Measurements from ENCODE around the gene RFWD3. TPM values are rescaled to one million over a fixed set of nuclear protein-coding genes. Genes with fewer than 3 reads are reported as not detected.

RFWD3 gene
- total RNA-seq, 3 donors from 2014 or later (not counting 1 experiment from before 2014, with no cell fraction given): 41.1 to 53.4 (median 47.5) TPM

- Mint-ChIP-seq H3K4me3 (peak overlapping the region; percentile 100), H3K9me3 (no peaks in the 10 kb centered on the region), H3K27me3 (ENCODE audit: low read depth in 2 of 2) (no peaks in the 10 kb centered on the region), H3K36me3 (no peaks in the 10 kb centered on the region), H3K27ac (peak overlapping the region; percentile 98 to 99), H3K4me1 (peaks cover 57 to 60% of the 10 kb centered on the region in 2 donors)
- ATAC-seq (no peak), DNase-seq (no peak)
- H3K27ac ChIP-seq (ENCODE audit: low read length): peak overlapping the region; percentile 81
- intact Hi-C loops (cut with micrococcal nuclease): loop anchor here (2.0 to 10.0 kb wide), 2 partner anchors 33 to 285 kb away; partner anchors contain the start of genes RFWD3 and WDR59
- H3K9me3 ChIP-seq (ENCODE audit: control insufficient read depth, insufficient read depth, low read length): no peaks in the 10 kb centered on the region
- no peak for TF ChIP-seq CTCF (IDR thresholded peaks at IDR 0.05)
- H3K27me3 ChIP-seq (ENCODE audit: control insufficient read depth, insufficient read depth, low read length): no peaks in the 10 kb centered on the region
- H3K4me3 ChIP-seq (ENCODE audit: low read length): peak overlapping the region; percentile 94
- H3K4me1 ChIP-seq (ENCODE audit: control insufficient read depth, insufficient read depth, low read length): peaks cover 25% of the 10 kb centered on the region
- H3K36me3 ChIP-seq (ENCODE audit: control insufficient read depth, insufficient read depth, low read length): peaks cover 7% of the 10 kb centered on the region
- WGBS (ENCODE audit: insufficient coverage): 83% methylated on average over 2 of the region's 4 CpGs
These were observed 33.0 kb upstream of the RFWD3 start for GRCh38 chr16:74699666-74700065.

GRCh38 chr16:74698222-74698621, 31.5 kb upstream of the RFWD3 start:
- H3K4me1 ChIP-seq (ENCODE audit: control insufficient read depth, insufficient read depth, low read length): peaks cover 25% of the 10 kb centered on the region
- DNase-seq: peak in 1 of 2 donors; percentile 12
- peaks cover 11% of the 10 kb centered on the region for H3K36me3 ChIP-seq (ENCODE audit: control insufficient read depth, insufficient read depth, low read length)
- H3K36me3 Mint-ChIP-seq: no peaks in the 10 kb centered on the region
- no peaks in the 10 kb centered on the region for H3K9me3 ChIP-seq (ENCODE audit: control insufficient read depth, insufficient read depth, low read length)
- H3K4me3 ChIP-seq (ENCODE audit: low read length): no peak overlapping the region
- H3K4me1 Mint-ChIP-seq: peaks cover 57 to 60% of the 10 kb centered on the region in 2 donors
- TF ChIP-seq CTCF (IDR thresholded peaks at IDR 0.05): no peak
- H3K27ac ChIP-seq (ENCODE audit: low read length): peak overlapping the region; percentile 50
- no peaks in the 10 kb centered on the region for H3K27me3 Mint-ChIP-seq (ENCODE audit: low read depth in 2 of 2)
- H3K27ac Mint-ChIP-seq: peak overlapping the region; percentile 98 to 99
- H3K4me3 Mint-ChIP-seq: peak overlapping the region; percentile 100
- 54% methylated on average over 3 of the region's 4 CpGs for WGBS (ENCODE audit: insufficient coverage)
- intact Hi-C loops (cut with micrococcal nuclease): no loop called here
- no peaks in the 10 kb centered on the region for H3K27me3 ChIP-seq (ENCODE audit: control insufficient read depth, insufficient read depth, low read length)
- no peak for ATAC-seq
- H3K9me3 Mint-ChIP-seq: no peaks in the 10 kb centered on the region

GRCh38 chr16:74695450-74696422, 29.1 kb upstream of the RFWD3 start:
- Histone ChIP-seq H3K27me3 (ENCODE audit: control insufficient read depth, insufficient read depth, low read length) (no peaks in the 10 kb centered on the region), H3K36me3 (ENCODE audit: control insufficient read depth, insufficient read depth, low read length) (peaks cover 31% of the 10 kb centered on the region), H3K4me3 (ENCODE audit: low read length) (peak overlapping the region; percentile 21), H3K4me1 (ENCODE audit: control insufficient read depth, insufficient read depth, low read length) (peaks cover 18% of the 10 kb centered on the region), H3K27ac (ENCODE audit: low read length) (no peak overlapping the region), H3K9me3 (ENCODE audit: control insufficient read depth, insufficient read depth, low read length) (no peaks in the 10 kb centered on the region)
- Mint-ChIP-seq H3K27me3 (ENCODE audit: low read depth in 2 of 2) (no peaks in the 10 kb centered on the region), H3K27ac (peak overlapping the region; percentile 88 to 91), H3K4me1 (peaks cover 48 to 62% of the 10 kb centered on the region in 2 donors), H3K4me3 (peak overlapping the region; percentile 94), H3K36me3 (peaks cover 13% of the 10 kb centered on the region), H3K9me3 (no peaks in the 10 kb centered on the region)
- WGBS (ENCODE audit: insufficient coverage): 61% methylated on average over 19 of the region's 19 CpGs
- peak; percentile 56 to 84 (median 79) for ATAC-seq
- TF ChIP-seq CTCF (IDR thresholded peaks at IDR 0.05): no peak
- DNase-seq: peak; percentile 52 to 84
- intact Hi-C loops (cut with micrococcal nuclease): no loop called here
